Stimulated activated naive CD4-positive, alpha-beta T cell treated with Interleukin-2 at 50 U/mL for 16 hours (primary cell): ENCODE data around the gene SOX4.

ENCODE experiments used
- DNase-seq: peaks from one replicate; lab custom pipeline; 2025; lab: John Stamatoyannopoulos, UW

SOX4 gene

DNA sequence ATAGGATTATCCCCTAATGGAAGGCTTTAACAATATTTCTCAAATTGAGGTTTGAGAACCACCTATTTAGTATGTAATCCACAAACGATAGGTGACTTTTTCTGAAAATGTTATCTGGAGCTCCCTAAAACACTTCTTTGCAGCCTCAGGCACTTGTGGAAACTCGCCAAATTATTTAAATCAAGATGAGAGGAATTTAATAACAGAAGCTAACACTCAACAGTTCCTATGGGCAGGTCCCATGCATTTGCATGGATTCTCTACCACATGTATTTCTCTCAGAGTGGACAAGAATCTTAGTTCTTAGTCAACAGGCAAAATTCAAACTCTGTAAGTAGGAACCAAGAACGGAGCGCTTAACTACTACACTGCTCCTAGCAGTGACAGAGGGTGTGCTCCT lies 20.7 kb downstream of the SOX4 start:
- DNase-seq = no peak

DNA sequence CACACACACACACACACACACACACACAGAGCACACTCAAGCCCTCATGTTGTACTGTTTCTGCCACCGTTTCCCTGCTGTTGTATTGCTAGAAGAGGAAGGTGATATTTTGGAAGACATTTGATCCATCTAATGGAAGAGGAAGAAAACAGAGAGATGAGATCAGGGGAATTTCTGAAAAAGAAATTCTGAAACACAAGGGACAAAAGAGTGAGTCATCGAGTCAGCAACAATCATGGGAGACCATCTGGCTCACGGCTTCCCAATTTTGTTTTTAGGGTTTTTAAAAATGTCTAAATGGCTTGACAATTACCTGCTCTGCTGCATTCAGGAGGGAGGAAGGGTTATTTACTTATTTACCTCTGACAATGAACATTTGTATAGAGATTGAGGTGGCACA lies 22.0 kb downstream of the SOX4 start:
- DNase-seq = no peak

DNA sequence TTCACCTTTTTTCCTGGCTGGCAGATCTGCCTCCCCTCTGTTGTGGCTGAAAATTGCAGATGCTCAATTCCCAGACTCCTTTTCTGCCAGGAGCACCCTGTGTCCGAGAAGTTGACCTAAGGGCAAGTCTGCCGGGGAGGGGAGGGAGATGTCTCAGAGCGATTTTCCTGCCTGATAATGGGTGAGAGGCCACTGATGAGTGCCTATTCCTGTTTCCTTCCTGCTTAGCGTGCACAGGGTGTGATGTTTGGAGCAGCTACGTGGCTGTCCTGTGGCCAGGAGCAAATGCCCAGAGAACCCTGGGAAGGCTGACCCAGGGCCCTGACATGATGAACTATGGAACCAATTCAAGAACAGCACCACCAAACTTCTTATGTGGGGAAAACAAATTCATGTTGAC lies 22.5 kb downstream of the SOX4 start:
- no peak for DNase-seq

DNA sequence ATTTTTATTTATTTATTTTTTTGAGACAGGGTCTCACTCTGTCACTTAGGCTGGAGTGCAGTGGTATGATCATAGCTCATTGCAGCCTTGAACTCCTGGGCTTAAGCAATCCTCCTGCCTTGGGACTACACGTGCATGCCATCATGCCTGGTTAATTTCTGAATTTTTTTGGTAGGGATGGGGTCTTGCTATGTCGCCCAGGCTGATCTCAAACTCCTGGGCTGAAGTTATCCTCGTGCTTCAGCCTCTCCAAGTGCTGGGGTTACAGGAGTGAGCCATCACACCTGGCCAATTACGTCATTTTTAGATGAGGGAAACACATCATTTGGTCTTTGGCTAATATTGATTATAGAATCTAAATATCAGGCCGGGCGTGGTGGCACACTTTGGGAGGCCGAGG lies 32.1 kb downstream of the SOX4 start:
- DNase-seq = no peak

DNA sequence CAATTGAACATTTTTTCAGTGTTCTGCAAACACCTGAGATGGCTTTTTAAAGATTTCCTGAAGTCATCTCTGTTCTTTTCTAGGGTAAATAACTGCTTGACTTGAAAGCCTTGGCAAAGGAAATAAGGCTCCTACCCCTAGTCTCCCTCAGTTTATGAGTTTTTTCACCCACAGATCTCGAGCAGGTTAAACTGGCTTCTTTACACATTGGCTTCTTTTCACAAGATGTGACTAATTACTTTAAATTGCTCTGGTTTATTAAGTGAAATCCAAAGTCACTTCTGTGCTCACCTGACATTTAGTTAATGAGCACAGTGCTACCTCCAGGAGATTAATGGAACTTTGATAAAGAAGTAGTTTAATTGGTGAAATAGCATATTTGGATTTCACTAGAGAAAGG lies 33.2 kb downstream of the SOX4 start:
- DNase-seq = no peak

DNA sequence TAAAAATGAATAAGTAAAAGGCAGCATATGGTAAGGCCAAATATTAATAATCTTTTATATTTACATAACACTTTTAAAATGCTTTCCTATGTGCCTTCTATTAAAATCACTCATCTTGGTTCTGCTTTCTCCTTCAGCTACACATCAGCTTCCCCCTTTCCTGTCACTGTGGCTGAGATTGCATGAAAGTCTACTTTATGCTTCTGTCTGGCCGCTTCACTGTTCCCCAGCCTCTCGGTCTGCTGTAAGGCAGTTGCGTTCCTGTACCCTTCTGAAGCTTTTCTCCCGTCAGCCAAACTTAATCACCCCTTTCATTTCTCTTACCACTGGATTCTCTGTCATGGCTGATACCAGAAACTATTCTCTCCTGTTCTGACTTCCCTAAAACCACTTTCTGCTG lies 34.6 kb downstream of the SOX4 start:
- DNase-seq = no peak

DNA sequence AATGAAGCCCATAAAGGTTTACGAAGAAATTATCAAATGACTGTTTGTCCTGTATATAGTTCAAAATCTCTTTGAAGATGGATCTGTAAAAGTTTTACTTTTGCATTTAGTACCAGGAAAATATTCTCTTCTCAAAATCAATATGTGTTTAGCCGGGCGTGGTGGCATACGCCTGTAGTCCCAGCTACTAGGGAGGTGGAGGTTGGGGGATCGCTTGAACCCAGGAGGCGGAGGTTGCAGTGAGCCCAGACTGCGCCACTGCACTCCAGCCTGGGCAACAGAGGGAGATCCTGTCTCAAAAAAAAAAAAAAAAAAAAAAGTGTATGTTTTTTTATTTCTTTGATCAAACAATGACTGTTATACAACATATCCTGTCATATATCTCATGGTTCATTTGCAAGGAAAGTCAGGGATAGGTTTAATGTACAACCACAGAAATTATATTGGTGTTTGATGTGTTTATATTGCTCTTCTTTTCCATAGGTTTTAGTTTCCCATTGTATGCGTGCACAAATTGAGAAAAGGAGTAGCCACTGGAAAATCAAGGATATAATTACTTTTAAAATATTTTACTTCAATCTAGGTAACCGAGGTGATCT lies 40.1 kb downstream of the SOX4 start:
- no peak for DNase-seq

DNA sequence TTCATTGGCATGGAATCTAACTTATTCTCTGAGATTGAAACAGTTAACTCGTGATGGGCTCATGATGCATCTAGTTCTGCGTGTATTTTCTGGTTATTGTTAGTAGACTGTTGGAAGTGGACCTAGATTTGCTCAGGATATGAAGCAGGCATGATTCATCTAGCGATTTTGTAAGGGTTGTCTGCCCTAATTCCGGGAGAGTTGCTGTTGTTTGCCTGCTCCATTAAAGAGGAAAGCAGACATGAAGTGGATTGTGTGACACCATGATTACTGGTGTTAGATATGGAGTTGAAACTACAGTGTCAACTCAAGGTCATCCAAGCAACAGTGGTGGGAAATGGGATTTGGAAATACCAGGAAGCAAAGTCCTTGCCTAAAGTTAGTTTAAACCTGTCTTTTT lies 41.0 kb downstream of the SOX4 start:
- DNase-seq = no peak

DNA sequence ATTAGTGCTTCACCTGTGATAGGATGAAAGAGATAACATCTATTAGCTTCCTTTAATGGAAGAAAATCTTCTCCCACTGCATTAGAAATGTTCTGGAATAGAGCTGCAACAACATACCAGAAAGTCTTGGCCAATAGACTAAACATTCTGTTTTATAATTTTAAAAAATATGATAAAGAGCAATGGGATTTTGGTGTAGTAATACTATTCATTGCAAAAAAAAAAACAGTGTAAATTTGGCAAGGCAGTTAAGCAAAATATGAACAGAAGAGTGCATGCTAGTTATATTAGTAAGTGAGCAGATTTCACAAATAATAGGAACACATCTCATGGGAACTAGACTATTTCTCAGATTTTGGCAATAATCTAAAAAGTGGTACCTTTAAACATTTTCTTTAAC lies 43.3 kb downstream of the SOX4 start:
- DNase-seq = no peak

DNA sequence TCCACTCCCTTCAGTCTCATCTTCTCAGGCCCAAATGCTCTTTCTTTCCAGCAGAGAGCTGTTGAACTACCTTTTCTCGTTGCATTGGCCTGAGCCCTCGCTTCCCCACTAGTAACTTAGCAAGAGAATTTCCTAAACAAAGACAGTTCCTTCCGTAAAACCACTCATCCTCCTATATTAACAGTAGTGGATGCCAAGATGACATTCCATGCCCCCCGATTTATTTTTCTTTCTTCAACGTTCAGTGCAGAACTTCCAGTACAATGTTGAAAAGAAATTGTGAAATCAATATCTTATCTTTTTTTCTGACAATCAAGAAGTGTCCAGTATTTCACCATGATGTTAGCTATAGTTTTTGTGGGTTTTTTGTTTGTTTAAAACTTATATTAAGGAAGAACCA lies 45.8 kb downstream of the SOX4 start:
- DNase-seq = no peak
